DOHH2 (cell line): ENCODE data around the gene HTR1D.

Experiments
- EZH2phosphoT487 ChIP-seq: fragments of 200-600 bp; sonication (generic); IDR thresholded peaks from 2 replicates; pipeline ENCODE4 v1.6.1; 2017; ENCODE audit warnings: borderline replicate concordance, mild to moderate bottlenecking, antibody characterized with exemption, low read length, moderate library complexity, mixed read lengths
- TF ChIP-seq, protein P1 (sequence below): fragments of 200-600 bp; sonication (generic); IDR thresholded peaks from one replicate; pipeline ENCODE4 v1.5.1; 2014; ENCODE audit warnings: antibody characterized with exemption, mild to moderate bottlenecking, low read depth, low read length; ENCODE audit not compliant: poor library complexity, severe bottlenecking

GRCh38 chr1:23244256-23244761 is 27.0 kb upstream of the HTR1D start:
- TF ChIP-seq, protein P1, sequence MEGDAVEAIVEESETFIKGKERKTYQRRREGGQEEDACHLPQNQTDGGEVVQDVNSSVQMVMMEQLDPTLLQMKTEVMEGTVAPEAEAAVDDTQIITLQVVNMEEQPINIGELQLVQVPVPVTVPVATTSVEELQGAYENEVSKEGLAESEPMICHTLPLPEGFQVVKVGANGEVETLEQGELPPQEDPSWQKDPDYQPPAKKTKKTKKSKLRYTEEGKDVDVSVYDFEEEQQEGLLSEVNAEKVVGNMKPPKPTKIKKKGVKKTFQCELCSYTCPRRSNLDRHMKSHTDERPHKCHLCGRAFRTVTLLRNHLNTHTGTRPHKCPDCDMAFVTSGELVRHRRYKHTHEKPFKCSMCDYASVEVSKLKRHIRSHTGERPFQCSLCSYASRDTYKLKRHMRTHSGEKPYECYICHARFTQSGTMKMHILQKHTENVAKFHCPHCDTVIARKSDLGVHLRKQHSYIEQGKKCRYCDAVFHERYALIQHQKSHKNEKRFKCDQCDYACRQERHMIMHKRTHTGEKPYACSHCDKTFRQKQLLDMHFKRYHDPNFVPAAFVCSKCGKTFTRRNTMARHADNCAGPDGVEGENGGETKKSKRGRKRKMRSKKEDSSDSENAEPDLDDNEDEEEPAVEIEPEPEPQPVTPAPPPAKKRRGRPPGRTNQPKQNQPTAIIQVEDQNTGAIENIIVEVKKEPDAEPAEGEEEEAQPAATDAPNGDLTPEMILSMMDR: no peak
- TF ChIP-seq EZH2phosphoT487: no peak
